G401.6 (cell line): ENCODE data around the gene TM2D3.

ENCODE experiments used
- FAIRE-seq: peaks from 2 replicates; lab custom pipeline; 2012; peaks lifted over from hg19 to GRCh38; lab: Jason Lieb, UNC

Gene TM2D3

DNA sequence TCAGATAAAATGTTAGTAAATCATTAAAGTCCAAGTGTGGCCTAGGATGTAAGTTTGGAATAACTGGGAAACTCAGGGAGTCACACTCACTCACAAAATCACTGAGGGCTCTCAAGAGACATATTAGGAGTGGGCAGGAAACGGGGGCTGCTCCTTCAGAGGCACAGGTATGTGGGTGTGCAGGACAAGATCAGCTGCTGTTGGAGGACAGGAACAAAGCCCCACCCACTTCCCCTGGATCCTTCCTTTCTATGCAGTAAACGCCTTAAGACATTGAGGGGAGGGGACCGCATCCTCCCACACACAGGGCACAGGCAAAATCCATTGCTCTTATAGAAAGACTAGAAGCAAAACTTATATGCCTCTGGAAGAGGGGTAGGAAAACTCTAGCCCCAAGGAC is 30.2 kb downstream of the TM2D3 start:
- no peak for FAIRE-seq

DNA sequence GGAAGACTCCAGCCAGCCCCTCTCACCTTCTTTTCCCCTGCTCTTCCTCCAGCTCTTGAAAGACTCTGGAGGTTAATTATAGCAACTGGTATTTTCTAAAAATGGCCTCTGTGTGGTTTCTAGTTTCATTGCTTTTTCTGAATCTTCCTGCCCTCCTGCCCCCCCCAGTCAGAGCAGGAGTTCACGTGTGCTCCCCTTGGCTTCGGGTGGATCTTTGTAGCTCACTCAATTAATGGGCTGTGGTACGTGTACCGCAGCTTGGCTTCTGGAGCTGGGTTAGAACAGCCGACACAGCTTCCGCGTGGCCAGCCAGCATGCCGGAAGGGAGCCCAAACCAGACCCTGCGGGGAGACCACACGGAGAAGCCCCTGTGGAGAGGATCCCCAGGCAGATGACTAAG is 31.5 kb downstream of the TM2D3 start:
- FAIRE-seq = no peak

DNA sequence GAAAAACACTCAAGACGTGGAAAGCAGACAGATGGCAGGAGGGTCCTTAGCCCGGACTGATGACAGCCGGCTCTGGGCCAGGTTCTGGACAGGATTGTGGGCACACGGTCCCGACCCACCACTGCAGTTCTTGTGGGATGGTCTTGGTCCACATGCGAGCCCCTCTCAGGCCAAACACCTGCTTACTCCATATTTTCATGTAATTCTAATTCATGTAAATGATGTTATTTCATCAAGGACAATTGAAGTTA is 32.6 kb downstream of the TM2D3 start:
- FAIRE-seq = no peak

DNA sequence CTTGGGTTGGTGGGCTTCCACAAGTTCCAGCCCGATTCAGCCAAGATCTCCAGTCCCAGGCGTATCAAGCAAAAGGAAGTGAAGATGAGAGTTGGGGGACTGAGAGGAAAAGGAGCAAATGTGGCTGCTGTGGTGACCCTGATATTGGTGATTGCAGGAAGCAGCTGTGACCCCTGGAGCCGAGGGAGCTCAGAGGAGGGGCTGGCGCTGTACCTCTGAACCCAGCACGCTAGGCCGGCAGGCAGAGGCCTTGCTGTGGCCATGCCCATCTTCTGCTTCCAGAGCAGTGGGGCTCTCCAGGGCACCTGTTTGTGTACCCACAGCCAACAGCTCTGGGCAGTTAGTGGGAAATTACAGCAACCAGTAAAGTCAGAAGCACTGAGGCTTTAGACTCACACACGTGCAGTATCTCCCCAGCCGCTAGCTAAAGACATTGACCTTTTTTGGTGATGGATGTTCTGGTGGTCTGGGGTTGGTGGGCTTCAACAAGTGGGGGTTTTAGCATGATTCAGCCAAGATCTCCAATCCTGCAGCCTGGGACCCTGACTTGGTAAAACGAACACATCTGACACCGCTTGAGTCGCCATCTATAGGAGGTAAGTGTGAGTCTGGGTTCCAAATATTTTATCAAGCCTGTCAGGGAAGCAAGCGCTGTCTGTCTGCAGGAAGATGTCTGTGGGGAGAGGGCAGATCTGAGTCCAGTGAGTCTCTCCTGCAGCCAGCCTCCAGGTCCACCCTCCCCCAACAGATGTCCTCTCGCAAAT is 33.1 kb downstream of the TM2D3 start:
- FAIRE-seq = no peak

DNA sequence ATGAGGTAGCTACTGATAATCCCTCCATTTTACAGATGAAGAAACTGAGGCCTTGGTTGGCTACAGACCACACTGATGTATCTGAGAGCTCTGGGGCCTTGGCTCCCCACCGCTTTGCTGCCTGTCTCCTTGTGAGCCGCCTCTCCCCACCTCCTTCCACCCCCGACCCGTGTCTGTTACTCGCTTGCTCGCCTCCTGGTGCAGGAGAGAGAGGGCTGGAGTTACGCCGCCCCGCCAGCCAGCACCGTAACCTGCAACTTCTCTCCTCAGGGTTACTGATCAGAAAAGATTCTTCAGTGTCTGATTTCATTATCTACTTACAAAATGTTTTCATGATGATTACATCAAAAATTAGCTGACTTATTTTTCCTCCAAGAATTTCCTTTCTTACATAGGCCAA is 34.1 kb downstream of the TM2D3 start:
- FAIRE-seq = no peak

DNA sequence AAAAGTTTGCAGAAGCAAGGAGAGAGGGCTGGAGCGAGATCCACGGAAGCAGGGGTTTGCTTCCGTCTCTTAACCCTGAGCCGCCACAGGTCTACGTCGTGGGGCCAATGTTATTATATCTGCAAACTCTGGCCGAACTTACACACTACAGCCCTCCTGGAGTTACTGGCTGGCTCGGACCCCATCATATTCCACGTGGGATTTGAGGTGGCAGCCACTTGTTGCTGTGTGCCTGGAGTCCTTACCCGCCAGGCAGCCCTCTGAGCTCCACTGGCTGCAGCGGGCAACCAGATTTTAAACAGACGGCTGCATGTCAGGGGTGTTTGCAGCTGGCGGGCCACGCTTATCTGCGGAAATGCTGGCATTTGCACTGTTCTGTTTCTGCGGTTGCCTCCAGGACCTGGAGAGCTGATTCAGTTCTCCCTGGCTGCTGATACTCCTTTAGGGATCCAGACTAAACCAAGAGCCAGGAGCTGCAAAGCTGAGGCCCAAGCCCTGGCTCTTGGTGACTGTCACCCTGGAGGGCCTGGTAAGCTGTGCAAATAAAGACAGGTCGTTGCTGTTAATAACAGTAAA is 34.7 kb downstream of the TM2D3 start:
- no peak for FAIRE-seq

DNA sequence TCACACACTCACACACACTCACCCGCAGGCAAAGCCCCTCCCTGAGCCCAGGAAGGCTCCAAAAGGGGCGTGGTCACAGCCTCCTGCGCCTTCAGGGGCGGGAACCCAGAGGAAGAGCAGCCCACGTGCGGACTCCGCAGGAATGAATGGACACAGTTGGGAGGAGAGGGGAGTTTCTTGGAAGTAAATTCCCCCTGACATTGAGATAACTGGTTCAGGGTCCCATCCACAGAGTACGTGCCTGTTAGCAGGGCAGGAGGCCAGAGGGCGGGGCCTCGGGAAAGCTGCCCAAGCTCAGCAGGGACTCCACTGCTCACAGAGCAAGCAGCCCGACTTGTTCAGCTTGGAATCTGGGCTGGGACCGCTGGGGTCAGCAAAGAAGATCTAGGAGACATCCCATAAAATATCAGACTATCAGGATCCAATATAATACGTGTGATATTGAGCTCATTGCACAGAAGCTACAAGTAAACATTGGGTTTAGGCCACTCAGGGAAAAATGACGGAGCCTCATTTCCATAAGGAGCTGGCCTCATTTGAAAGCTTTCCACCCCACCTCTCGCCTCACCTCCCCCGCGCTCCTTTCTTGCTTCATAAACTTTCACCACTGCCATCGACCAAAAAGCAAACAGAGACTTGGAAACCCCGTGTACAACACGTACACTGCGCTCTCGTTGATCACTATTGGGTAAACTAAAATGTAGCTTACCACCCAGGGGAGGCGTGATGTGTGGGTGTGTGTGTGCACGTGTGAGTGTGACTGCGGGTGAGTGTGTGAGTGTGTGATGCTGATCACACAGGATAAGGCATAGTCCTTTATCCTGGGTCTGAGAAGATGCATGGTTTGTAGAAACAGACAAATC is 36.0 kb downstream of the TM2D3 start:
- no peak for FAIRE-seq

DNA sequence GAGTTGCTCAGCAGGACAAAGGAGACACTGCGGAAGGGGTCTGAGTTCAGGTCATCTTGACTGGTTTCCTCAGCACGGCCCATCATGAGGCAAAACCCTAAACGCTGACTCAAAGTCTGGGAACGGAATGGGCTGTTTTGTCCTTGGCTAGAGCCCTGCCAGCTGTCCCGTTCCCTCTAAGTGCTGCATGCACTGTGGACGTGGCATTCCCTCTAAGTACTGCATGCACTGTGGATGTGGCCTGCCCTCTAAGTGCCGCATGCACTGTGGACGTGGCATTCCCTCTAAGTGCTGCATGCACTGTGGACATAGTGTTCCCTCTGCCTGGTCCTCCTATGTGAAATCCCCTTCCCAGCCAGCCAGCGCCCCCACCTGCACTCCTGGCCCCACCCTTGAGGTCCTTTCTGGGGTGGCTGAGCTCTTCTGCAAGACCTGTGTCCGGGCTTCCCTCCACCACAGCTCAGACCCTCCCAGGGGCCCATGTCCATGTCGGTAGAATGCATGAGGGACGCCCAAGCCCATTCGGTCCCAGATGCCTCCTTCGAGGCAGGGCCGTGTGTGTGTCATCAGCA is 36.7 kb downstream of the TM2D3 start:
- FAIRE-seq = no peak

DNA sequence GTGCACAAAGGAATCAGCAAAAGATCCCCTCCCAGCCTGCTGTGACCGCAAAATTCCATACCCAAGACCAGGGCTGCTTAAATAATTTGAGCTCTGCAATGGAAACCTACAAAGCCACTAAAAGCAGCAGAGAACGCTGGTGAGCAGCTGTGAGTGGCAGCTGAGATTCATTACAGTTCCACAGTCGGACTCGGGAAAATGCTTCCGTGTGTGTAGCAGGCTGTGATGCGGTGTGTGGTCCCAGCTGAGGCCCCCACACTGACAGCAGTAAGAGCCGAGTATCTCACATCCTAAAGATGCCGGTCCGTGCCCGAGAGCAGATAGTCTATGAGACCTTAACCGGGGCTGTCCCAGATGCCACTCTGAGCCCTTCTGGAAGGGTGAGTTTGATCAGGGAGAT is 37.4 kb downstream of the TM2D3 start:
- no peak for FAIRE-seq

DNA sequence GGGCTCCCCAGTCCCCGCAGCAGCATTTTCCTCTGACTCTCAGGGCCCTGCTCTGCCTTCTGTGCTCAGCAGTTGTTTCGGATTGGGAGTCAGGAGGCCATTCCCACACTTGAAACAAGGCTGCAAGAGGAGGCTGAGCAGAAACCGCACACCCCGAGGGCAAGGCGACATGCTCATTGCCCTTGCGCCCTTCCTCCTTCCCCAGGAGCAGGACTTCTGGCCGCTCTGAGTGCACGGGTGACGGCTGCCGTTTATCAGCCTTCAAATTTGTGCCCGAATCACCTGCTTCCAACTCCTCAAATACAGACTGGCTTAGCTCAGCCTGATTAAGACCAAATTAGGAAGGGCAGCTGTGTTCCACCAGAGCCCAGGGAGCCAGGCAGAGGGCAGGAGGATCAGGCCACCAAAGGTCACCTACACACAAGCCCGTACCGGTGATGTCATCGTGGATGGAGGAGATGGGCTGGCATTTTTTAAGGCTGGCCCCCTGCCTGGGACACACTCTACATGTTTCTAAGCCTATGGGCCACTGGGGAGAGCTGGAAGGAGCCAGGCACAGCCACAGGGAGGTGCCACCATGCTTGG is 38.1 kb downstream of the TM2D3 start:
- no peak for FAIRE-seq

DNA sequence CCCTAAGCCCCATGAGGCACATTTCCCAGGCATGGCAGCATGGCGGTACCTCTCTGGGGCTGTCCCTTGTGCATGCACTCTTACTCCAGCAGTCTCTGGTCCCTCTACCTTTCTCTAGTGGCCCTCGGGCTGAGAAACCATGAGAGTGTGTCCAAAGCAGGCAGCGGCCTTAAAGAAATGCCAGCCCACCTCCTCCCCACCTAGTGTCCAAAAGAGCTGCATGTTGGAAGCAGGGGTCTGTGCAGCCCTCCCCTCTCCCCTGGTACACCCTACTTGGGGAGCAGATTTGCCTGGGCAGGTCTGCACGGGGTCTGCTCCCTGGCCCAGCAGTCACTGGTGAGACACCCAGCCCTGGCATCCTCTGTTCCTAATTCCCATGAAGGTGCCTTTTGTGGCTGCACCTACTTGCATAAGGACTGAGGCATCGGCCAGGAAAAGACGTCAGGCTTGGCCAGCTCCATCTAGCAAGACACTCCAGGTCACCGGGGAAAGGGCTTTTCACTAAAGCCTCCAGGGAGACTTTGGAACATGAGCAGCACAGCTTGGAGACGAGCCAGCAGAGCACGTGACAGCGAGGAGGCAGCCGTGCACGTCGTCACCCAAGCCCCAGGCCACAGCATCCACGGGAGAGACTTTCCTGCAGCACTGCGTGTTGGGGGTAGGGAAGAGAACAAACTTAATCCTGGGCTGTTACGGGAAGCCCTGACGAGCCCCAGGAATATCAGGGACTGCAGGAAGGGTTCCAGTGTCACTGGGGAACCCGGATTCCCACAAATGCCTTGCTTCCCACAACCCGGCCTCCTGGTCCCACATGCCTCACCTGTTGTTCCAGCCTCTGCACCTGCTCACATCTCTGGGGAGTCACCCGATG is 38.8 kb downstream of the TM2D3 start:
- FAIRE-seq = no peak

DNA sequence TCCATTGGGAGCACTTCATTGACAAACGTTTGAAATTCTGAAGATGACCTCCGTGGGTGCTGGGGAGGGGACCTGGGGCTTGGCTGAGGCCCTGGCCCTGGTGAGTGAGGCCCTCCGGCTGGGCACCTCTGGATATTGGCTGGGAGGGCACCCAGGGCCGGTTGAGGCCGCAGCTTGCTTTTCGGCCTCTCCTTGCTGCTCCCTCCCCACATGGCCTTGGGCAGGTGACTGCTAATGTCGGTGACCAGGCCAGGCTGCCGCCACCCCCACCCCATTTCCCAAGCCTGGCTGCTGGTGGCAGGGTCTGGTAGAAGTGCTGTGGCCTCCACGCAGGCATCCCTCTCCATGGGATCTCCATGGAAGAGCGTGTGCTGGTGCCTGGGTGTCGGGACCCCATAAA is 39.5 kb downstream of the TM2D3 start:
- FAIRE-seq = no peak

DNA sequence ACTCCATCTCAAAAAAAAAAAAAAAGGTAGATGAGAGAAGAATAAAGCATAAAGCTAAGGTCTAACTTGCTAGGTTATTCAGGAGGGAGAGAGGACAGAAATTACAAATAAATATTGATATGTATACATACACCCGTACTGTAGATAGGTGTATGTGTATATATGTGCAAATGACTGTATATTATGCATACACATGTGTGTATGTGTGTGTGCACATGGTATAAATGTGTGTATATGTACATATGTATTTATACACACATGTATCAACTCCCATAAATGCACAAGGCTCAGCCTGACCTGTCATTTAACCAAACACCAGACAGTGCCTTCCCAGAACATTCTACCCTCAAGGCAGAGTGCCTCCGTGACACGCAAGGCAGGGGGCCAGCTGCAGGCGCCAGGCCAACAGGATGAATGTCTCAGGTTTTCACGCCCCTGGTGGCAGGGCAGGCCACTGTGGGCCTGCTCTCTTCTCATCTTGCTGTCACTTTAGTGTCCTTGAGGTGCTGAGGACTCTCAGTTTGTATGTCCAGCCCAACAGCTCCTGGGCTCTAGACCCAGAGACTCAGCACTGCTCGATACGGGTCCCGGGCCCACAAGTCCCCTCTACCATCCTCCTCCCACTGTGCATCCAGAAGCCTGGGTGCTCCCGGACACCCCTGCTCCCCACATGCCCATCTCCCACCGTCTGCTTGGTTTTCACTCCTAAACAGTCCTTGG is 40.4 kb downstream of the TM2D3 start:
- FAIRE-seq = no peak

DNA sequence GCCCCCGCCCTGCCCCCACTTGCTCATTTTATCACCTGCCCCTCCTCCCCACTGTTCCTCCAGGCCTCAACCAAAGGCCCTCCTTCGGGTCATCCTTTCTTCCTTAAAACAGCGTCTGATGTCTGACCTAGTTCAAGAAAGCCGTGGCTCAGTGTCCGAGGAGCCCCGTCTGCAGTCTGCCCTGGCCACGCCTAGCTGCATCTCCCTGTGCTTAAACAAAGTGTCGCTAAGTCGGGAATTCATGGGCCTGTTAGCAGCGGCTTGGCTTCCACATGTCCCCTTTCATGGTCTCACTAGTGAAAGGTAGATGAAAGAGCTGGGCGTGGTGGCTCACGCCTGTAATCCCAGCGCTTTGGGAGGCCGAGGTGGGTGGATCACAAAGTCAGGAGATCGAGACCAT is 41.2 kb downstream of the TM2D3 start:
- no peak for FAIRE-seq

DNA sequence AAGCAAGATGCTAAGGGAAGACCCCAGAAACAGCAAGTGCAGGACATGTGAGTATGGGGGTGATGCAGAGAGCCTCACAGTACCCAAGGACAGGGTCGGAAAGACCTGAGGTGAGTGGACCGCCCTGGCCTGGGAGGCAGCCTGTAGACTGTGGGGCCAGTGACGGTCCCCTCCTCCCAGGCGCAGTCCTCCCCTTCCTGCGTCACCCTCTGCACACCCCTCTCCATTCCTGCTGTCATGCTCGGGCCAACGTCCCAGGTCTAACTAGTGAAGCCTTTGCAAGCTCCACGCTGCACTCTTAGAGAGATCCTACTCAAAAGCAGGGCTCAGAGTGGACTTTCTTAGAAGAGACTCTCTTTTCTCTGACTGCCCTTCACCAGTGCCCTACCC is 41.6 kb downstream of the TM2D3 start:
- no peak for FAIRE-seq

DNA sequence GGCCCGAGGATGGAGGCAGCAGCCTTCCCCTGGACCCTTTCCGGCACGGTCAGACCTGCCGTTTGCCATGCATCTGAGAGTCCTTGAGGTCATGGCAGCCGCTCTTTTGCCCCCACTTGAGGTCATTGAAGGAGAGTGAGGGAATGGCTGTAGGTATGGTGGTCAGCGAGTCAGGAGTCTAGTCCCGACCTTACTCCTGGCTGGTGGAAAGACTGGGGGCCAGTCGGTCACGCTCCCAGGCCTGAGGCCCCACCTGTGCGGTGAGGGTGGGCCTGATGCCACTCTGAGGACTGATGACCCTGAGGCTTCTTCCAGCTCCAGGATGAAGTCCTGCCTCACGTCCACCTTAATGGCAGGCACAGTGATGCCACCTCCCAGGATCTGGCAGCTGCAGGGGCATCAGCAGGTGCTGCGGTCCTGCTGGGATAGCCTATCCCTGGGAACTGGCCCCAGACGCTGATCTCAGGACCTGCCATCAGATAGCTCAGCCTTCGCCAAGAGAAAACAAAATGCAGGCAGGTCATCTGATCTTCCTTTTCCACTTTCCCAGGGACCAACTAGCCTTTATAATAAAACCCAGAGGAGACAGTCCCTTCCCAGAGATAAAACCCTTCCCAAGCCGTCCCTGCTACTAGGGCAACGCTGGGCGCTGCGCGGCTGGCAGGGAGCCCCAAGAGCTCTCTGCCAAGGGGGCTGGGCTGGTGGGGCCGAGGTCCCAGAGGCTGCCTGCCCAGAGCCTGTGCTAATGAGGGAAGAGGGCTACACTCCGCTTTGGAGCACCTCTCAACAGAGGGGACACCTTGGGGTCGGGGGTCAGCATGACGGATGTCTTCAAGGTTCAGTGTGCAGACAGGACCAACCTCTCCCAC is 42.2 kb downstream of the TM2D3 start:
- FAIRE-seq = no peak

DNA sequence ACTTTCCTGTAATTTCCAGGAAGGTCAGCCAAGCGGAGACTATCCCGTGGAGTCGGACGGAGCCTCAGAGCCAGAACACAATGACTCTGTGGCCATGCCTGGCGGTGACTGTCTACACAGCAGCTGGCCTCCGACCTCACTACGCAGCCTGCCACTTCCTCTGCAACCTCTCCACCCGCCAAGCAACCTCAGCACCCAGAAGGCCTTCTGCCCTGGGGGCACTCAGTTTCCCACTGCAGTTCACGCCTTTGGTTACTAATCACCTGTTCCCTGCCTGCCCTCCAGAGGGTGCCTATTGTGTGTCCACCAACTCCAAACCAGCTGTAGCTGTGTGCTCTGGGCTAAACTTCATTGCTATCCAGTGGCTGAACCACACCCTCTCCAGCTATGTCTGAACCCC is 44.0 kb downstream of the TM2D3 start:
- FAIRE-seq = no peak

DNA sequence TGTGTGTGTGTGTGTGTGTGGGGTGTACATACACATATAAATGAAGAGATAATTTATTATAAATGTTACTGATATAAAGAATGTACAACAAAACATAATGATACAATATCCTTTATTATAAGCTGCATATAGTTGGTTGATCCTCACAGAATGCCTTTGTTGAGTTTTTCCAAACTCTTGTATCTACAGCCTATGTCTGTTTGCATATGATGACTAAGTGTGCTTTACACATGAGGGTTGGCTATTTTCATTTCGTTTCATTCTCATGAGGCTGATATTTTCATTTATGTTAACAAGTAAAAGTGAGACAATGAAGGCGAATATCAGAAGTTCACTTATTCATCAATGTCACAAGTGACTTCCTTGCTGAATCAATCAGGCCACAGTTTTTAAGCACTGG is 45.1 kb downstream of the TM2D3 start:
- no peak for FAIRE-seq

DNA sequence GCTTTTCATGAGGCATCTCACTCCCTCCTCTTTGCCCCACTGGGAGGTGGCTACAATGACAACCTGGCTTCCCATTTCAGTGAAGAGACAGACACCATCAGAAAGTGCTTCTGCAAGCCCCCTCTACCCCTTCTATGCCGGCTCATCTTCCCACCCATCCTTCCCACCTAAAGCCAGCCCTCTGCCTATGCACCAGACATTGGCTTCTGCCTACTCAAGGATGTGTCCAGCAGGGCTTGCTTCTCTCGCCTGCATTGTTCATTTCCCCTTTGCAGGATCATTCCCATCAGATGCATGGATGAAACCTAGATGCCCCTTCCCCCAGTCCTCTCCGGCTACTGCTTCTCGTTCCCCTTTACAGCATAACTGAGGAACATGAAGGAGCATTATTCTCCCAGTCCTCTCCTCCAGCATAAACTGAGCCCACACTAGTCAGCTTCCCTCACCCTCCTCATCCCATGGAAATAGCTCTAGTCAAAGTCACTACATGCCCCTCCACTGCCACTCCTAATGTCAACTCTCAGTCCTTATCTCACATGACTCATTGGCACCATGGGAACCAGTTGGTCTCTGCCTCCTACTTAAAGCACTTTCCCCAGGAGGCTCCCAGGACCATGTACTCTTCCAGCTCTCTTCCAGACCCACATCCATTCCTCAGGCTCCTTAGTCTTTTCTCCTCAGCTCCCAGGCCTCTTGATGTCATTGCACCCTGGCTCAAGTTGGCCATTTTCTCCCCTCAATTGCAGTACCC is 47.9 kb downstream of the TM2D3 start:
- FAIRE-seq = no peak

DNA sequence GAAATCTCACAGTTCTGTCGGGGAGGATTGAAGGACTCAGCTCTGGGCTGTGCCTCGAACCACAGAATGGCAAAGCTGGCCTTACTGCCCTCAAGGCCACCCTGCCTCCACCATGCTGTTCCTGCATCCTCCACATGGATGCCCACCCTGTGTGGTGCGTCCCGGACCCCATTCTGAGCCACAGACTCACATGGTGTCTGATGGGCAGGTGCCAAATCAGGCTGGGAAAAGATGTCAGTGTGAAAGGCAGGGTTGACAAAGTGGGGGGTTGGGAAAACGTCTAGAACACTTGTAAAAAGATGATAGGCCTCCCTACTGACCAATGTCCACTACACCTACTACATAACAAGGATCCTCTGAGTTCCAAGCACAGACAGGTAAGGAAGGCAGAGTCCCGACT is 49.4 kb downstream of the TM2D3 start:
- no peak for FAIRE-seq
